Measurements from ENCODE around the gene NUDT16L1. TPM values are rescaled to one million over a fixed set of nuclear protein-coding genes. Genes with fewer than 3 reads are reported as not detected.

NUDT16L1 gene
- total and polyA plus RNA-seq, 2 of the 8 experiments (the other 6 are each of a cell fraction or from before 2014, with no cell fraction given), result 34.8 to 77.3 TPM

GRCh38 chr16:4659363-4660353, 33.7 kb upstream of the NUDT16L1 start:
- Histone ChIP-seq H4K8ac (ENCODE audit: extremely low read depth, insufficient read depth, low read length) (no peak overlapping the region), H3K79me2 (ENCODE audit: control insufficient read depth in 1 of 2, insufficient read depth in 2 of 2, low read length in 2 of 2) (no peaks in the 10 kb centered on the region), H2BK5ac (ENCODE audit: low read depth, low read length) (no peak overlapping the region; the same call in 1 of the 2 replicates), H3K4me3 (ENCODE audit: extremely low read depth in 1 of 4, insufficient read depth in 2 of 4, low read depth in 3 of 4, low read length in 4 of 4) (no peak overlapping the region), H3K9ac (replicated peaks in 1 of 4; ENCODE audit: extremely low read depth in 1 of 4, low read depth in 3 of 4, low read length in 3 of 4) (no peak overlapping the region), H2AK5ac (ENCODE audit: low read depth, low read length) (no peak overlapping the region), H3K23me2 (ENCODE audit: low read depth, low read length) (no peaks in the 10 kb centered on the region; the same call in 1 of the 2 replicates), H3K18ac (ENCODE audit: extremely low read depth, low read length) (no peak overlapping the region), H4K91ac (replicated peaks; ENCODE audit: insufficient read length, low read length) (no peak overlapping the region), H3K4ac (replicated peaks; ENCODE audit: insufficient read length, low read depth, low read length) (no peak overlapping the region), H3K4me1 (replicated peaks in 1 of 4; ENCODE audit: control insufficient read depth in 3 of 4, insufficient read depth in 4 of 4, low read length in 3 of 4) (no peaks in the 10 kb centered on the region), H3K4me2 (ENCODE audit: insufficient read depth in 1 of 2, low read depth in 2 of 2, low read length in 2 of 2) (no peak overlapping the region), H2BK120ac (replicated peaks; ENCODE audit: low read depth, low read length) (no peak overlapping the region), H3K56ac (replicated peaks; ENCODE audit: insufficient read length, low read depth, low read length) (no peak overlapping the region), H2BK15ac (ENCODE audit: low read length) (no peak overlapping the region), H3K27ac (ENCODE audit: low read depth, low read length) (no peak overlapping the region), H3K9me3 (ENCODE audit: insufficient read depth in 2 of 2, low read depth in 1 of 2, low read length in 1 of 2) (no peaks in the 10 kb centered on the region), H2AFZ (ENCODE audit: low read length) (no peak overlapping the region), H2BK12ac (ENCODE audit: low read depth, low read length) (no peak overlapping the region), H4K5ac (ENCODE audit: insufficient read length, low read depth, low read length) (no peak overlapping the region), H2BK20ac (ENCODE audit: low read length) (no peak overlapping the region), H3K14ac (ENCODE audit: insufficient read length) (no peak overlapping the region), H3K23ac (ENCODE audit: insufficient read length) (no peak overlapping the region), H3K36me3 (ENCODE audit: control insufficient read depth in 2 of 4, insufficient read depth in 4 of 4, low read length in 3 of 4) (peaks cover 0 to 5% (median 3%) of the 10 kb centered on the region in 4 experiments; a peak in 5 of 8 replicates), H3K27me3 (replicated peaks in 1 of 4; ENCODE audit: control insufficient read depth in 3 of 4, extremely low read depth in 1 of 4, insufficient read depth in 3 of 4, low read length in 3 of 4) (no peaks in the 10 kb centered on the region), H4K20me1 (replicated peaks in 1 of 2; ENCODE audit: control insufficient read depth in 1 of 2, insufficient read depth in 2 of 2, low read length in 2 of 2) (peaks cover 4 to 19% of the 10 kb centered on the region in 2 experiments), H3K79me1 (ENCODE audit: low read depth, low read length) (peaks cover 15% of the 10 kb centered on the region; the same call in 1 of the 2 replicates)
- FAIRE-seq, result no peak
- 91% methylated on average over 29 of the region's 29 CpGs; no CpG with 5 or more reads in 1 of the 2 experiments for WGBS, 2 experiments (ENCODE audit: extremely low coverage in 1 of 2, insufficient coverage in 1 of 2, insufficient read length in 1 of 2, insufficient replicate concordance in 2 of 2, low coverage in 1 of 2, low lambda C conversion rate in 2 of 2, missing lambda C conversion rate in 1 of 2)
- ChIA-PET CTCF (ENCODE audit: partially characterized antibody) (interaction anchor here (0.5 to 2.8 kb wide), 10 partner anchors 9 to 585 kb away, joined by 3 to 18 read pairs (median 4); no protein-coding TSS in a partner anchor), POLR2A (ENCODE audit: partially characterized antibody) (interaction anchor here (1.3 kb wide), 1 partner anchor 34 kb away, joined by 3 read pairs; the partner anchor contains the start of gene NUDT16L1)
- DNase-seq (ENCODE audit: low read depth in 1 of 2, low spot score in 2 of 2), result no peak
- TF ChIP-seq JUN (IDR thresholded peaks at IDR 0.05; ENCODE audit: low read depth, low read length) (no peak), SIN3A (conservative IDR thresholded peaks at IDR 0.05 in 1 of 2, IDR thresholded peaks at IDR 0.05 in 1 of 2; ENCODE audit: low read depth in 1 of 2, low read length in 2 of 2) (no peak), KDM1A (IDR thresholded peaks at IDR 0.05; ENCODE audit: borderline replicate concordance, low read length) (no peak), SRF (IDR thresholded peaks at IDR 0.05; ENCODE audit: low read depth, low read length) (no peak), BRCA1 (IDR thresholded peaks at IDR 0.05; ENCODE audit: low read depth, low read length) (no peak), POLR2AphosphoS5 (IDR thresholded peaks at IDR 0.05; ENCODE audit: low read depth, low read length) (no peak), GABPA (IDR thresholded peaks at IDR 0.05; ENCODE audit: borderline replicate concordance, insufficient read depth, low read length) (no peak)

All from H1 (cell line).